H9 (cell line): ENCODE data around the gene MAML3. TPM values are rescaled to one million over a fixed set of nuclear protein-coding genes. Genes with fewer than 3 reads are reported as not detected.

Source experiments
- DNase-seq: peaks from one replicate; pipeline ENCODE4 v3.0.0-alpha.2; 2017
- H2AFZ ChIP-seq: one replicate; pipeline ENCODE4 v1.6.1; 2013; ENCODE audit warnings: mild to moderate bottlenecking, low read length, control low read depth, moderate library complexity
- H2AK5ac ChIP-seq: 2 replicates; pipeline ENCODE4 v1.6.1; 2013; ENCODE audit warnings: low read length, control low read depth, mixed read lengths; ENCODE audit not compliant: insufficient read length
- H2BK120ac ChIP-seq: one replicate; pipeline ENCODE4 v1.6.1; 2013; ENCODE audit warnings: low read depth, mild to moderate bottlenecking, low read length, control low read depth, inconsistent platforms; ENCODE audit not compliant: poor library complexity, severe bottlenecking
- H2BK12ac ChIP-seq: 2 replicates; pipeline ENCODE4 v1.6.1; 2013; ENCODE audit warnings: low read length, control low read depth, mixed read lengths, low read depth; ENCODE audit not compliant: insufficient read length
- H2BK15ac ChIP-seq: 2 replicates; pipeline ENCODE4 v1.6.1; 2013; ENCODE audit warnings: low read depth, low read length, control low read depth
- H2BK20ac ChIP-seq: one replicate; pipeline ENCODE4 v1.6.1; 2013; ENCODE audit warnings: low read depth, mild to moderate bottlenecking, low read length, control low read depth, inconsistent platforms; ENCODE audit not compliant: poor library complexity, severe bottlenecking
- H2BK5ac ChIP-seq: 2 replicates; pipeline ENCODE4 v1.6.1; 2013; ENCODE audit warnings: low read length, control low read depth, mixed read lengths; ENCODE audit not compliant: insufficient read length
- H3K14ac ChIP-seq: 2 replicates; pipeline ENCODE4 v1.6.1; 2013; ENCODE audit warnings: low read length, control low read depth; ENCODE audit not compliant: insufficient read depth
- H3K18ac ChIP-seq: 2 replicates; pipeline ENCODE4 v1.6.1; 2013; ENCODE audit warnings: low read depth, mild to moderate bottlenecking, mixed read lengths, low read length, control low read depth; ENCODE audit not compliant: insufficient read length
- H3K23ac ChIP-seq: 2 replicates; pipeline ENCODE4 v1.6.1; 2013; ENCODE audit warnings: low read length, control low read depth, mixed read lengths, low read depth; ENCODE audit not compliant: insufficient read length
- H3K23me2 ChIP-seq: 2 replicates; pipeline ENCODE4 v1.6.1; 2013; ENCODE audit warnings: low read depth, mild to moderate bottlenecking, mixed read lengths, low read length, control low read depth; ENCODE audit not compliant: insufficient read length, poor library complexity, severe bottlenecking
- H3K27ac ChIP-seq: 2 replicates; pipeline ENCODE4 v1.5.1; 2013; ENCODE audit warnings: low read length, control low read depth, mixed read lengths, low read depth; ENCODE audit not compliant: insufficient read length
- H3K27me3 ChIP-seq: 2 replicates; pipeline ENCODE4 v1.6.1; 2013; ENCODE audit warnings: low read length, control low read depth, inconsistent platforms; ENCODE audit not compliant: insufficient read depth
- H3K4ac ChIP-seq: 2 replicates; pipeline ENCODE4 v1.6.1; 2013; ENCODE audit warnings: low read depth, mild to moderate bottlenecking, control low read depth, inconsistent platforms, low read length, moderate library complexity
- H3K4me1 ChIP-seq: 2 replicates; pipeline ENCODE4 v1.6.1; 2013; ENCODE audit warnings: low read length, control low read depth, inconsistent platforms; ENCODE audit not compliant: insufficient read depth
- H3K4me2 ChIP-seq: 2 replicates; pipeline ENCODE4 v1.6.1; 2013; ENCODE audit warnings: low read length, control low read depth, mixed read lengths; ENCODE audit not compliant: insufficient read length, insufficient read depth
- H3K56ac ChIP-seq: 2 replicates; pipeline ENCODE4 v1.6.1; 2013; ENCODE audit warnings: low read depth, mild to moderate bottlenecking, mixed read lengths, low read length, control low read depth; ENCODE audit not compliant: insufficient read length
- H3K79me1 ChIP-seq: 2 replicates; pipeline ENCODE4 v1.6.1; 2013; ENCODE audit warnings: low read depth, mild to moderate bottlenecking, moderate library complexity, low read length, control low read depth, inconsistent platforms; ENCODE audit not compliant: insufficient read depth, poor library complexity, severe bottlenecking
- H3K79me2 ChIP-seq: 2 replicates; pipeline ENCODE4 v1.6.1; 2013; ENCODE audit warnings: low read length, control low read depth, inconsistent platforms; ENCODE audit not compliant: insufficient read depth
- H3K9ac ChIP-seq: 2 replicates; pipeline ENCODE4 v1.6.1; 2013; ENCODE audit warnings: low read length, control low read depth, mixed read lengths; ENCODE audit not compliant: insufficient read length; ENCODE audit errors: extremely low read depth
- H3K9me3 ChIP-seq: one replicate; pipeline ENCODE4 v1.6.1; 2013; ENCODE audit warnings: low read depth, low read length, inconsistent platforms; ENCODE audit not compliant: control insufficient read depth
- H3T11ph ChIP-seq: one replicate; pipeline ENCODE4 v1.6.1; 2013; ENCODE audit warnings: mild to moderate bottlenecking, low read length, control low read depth, inconsistent platforms
- H4K20me1 ChIP-seq: one replicate; pipeline ENCODE4 v1.6.1; 2013; ENCODE audit not compliant: control insufficient read depth, insufficient read length, insufficient read depth
- H4K5ac ChIP-seq: 2 replicates; pipeline ENCODE4 v1.6.1; 2013; ENCODE audit warnings: low read depth, mild to moderate bottlenecking, mixed read lengths, low read length, control low read depth; ENCODE audit not compliant: insufficient read length
- H4K8ac ChIP-seq: replicated peaks from 2 replicates; pipeline ENCODE4 v1.6.1; 2013; ENCODE audit warnings: low read length, control low read depth, mixed read lengths, low read depth; ENCODE audit not compliant: insufficient read length
- H4K91ac ChIP-seq: 2 replicates; pipeline ENCODE4 v1.6.1; 2013; ENCODE audit warnings: low read depth, mild to moderate bottlenecking, moderate library complexity, mixed read lengths, low read length, control low read depth; ENCODE audit not compliant: insufficient read length
- H3K27ac Mint-ChIP-seq, 3 experiments: 2 replicates in 2 of 3; 3 replicates in 1 of 3; pipeline ENCODE4 v1.8.0; 2020 to 2021; ENCODE audit warnings: mixed read lengths in 3 of 3, mild to moderate bottlenecking in 1 of 3, moderate library complexity in 1 of 3
- H3K27me3 Mint-ChIP-seq: 2 replicates; pipeline ENCODE4 v1.8.0; 2021; ENCODE audit warnings: low read depth, mild to moderate bottlenecking, moderate library complexity, mixed read lengths
- H3K36me3 Mint-ChIP-seq, 3 experiments: 2 replicates in 2 of 3; 3 replicates in 1 of 3; pipeline ENCODE4 v1.8.0; 2020 to 2021; ENCODE audit warnings: low read depth in 3 of 3, mixed read lengths in 3 of 3; ENCODE audit not compliant: insufficient read depth in 1 of 3
- H3K4me1 Mint-ChIP-seq, 2 experiments: 2 replicates each; pipeline ENCODE4 v1.8.0; 2020; ENCODE audit warnings: mixed read lengths in 2 of 2
- H3K4me3 Mint-ChIP-seq, 2 experiments: 2 replicates in 1 of 2; 3 replicates in 1 of 2; pipeline ENCODE4 v1.8.0; 2020 to 2021; ENCODE audit warnings: mild to moderate bottlenecking in 2 of 2, mixed read lengths in 2 of 2, moderate library complexity in 1 of 2
- H3K9me3 Mint-ChIP-seq, 2 experiments: 2 replicates in 1 of 2; 3 replicates in 1 of 2; pipeline ENCODE4 v1.8.0; 2020; ENCODE audit warnings: mild to moderate bottlenecking in 2 of 2, mixed read lengths in 2 of 2, moderate library complexity in 1 of 2
- CTCF ChIP-seq: fragments of 200-600 bp; sonication (generic); conservative IDR thresholded peaks from 3 replicates; pipeline ENCODE4 v1.8.0; 2021; ENCODE audit warnings: antibody characterized with exemption, mild to moderate bottlenecking
- WGBS: extraction: QIAGEN DNeasy Blood & Tissue Kit; methylation state at CpG from one replicate; pipeline ENCODE4 v1.1.7; 2013; ENCODE audit warnings: missing lambda C conversion rate, low lambda C conversion rate, mixed read lengths; ENCODE audit not compliant: insufficient read length; ENCODE audit errors: extremely low coverage; 5-methylcytosine and 5-hydroxymethylcytosine counted together
- total RNA-seq: library from RNA; stranded (reverse); gene quantifications from 2 replicates; pipeline ENCODE4 v1.2.1, GENCODE V29; 2021

The MAML3 gene
- total RNA-seq, 1 experiment from 2014 or later, result 3.9 TPM

- no peak overlapping the region for H4K8ac ChIP-seq
- no peaks in the 10 kb centered on the region for H4K20me1 ChIP-seq
- H3K23ac ChIP-seq, result no peak overlapping the region
- H3T11ph ChIP-seq, result no peak overlapping the region
- H3K4ac ChIP-seq, result no peak overlapping the region
- peaks cover 5% of the 10 kb centered on the region; the same call in 1 of the 2 replicates for H3K4me1 ChIP-seq
- no peak overlapping the region for H2AK5ac ChIP-seq
- Mint-ChIP-seq H3K4me1 (peaks cover 41 to 50% of the 10 kb centered on the region in 2 experiments), H3K27me3 (peaks cover 7% of the 10 kb centered on the region), H3K36me3 (no peaks in the 10 kb centered on the region), H3K4me3 (no peak overlapping the region), H3K9me3 (no peaks in the 10 kb centered on the region), H3K27ac (peak overlapping the region in 1 of 3 experiments; percentile 64; a peak in 1 of 7 replicates)
- H3K9me3 ChIP-seq, result no peaks in the 10 kb centered on the region
- no peak overlapping the region for H4K5ac ChIP-seq
- H3K9ac ChIP-seq, result no peak overlapping the region
- no peaks in the 10 kb centered on the region for H3K79me2 ChIP-seq
- TF ChIP-seq CTCF, result no peak
- DNase-seq, result no peak
- H3K27ac ChIP-seq, result no peak overlapping the region
- H2BK12ac ChIP-seq, result no peak overlapping the region
- no peak overlapping the region for H2BK5ac ChIP-seq
- no peaks in the 10 kb centered on the region for H3K27me3 ChIP-seq
- H3K56ac ChIP-seq, result no peak overlapping the region
- H3K79me1 ChIP-seq, result no peaks in the 10 kb centered on the region
- no peak overlapping the region for H2BK15ac ChIP-seq
- no peak overlapping the region for H4K91ac ChIP-seq
- no peak overlapping the region for H2BK20ac ChIP-seq
- no peak overlapping the region for H3K14ac ChIP-seq
- H2BK120ac ChIP-seq, result no peak overlapping the region
- no peak overlapping the region for H2AFZ ChIP-seq
- WGBS, result no CpG with 5 or more reads among the region's 3 CpGs
- no peak overlapping the region for H3K4me2 ChIP-seq
- H3K18ac ChIP-seq, result no peak overlapping the region
- no peaks in the 10 kb centered on the region for H3K23me2 ChIP-seq
Measured at GRCh38 chr4:139919521-139919920, 234.5 kb downstream of the MAML3 start.
